HepG2 (cell line): Measurements from ENCODE around the gene SLBP. TPM values are rescaled to one million over a fixed set of nuclear protein-coding genes. Genes with fewer than 3 reads are reported as not detected.

Experiments used
- BRD4 ChIP-seq: sonication (generic); formaldehyde crosslinking; IDR thresholded peaks from 2 replicates; pipeline ENCODE4 v1.4.0; 2020; ENCODE audit warnings: missing genetic modification reagents
- HDAC6 ChIP-seq: fragments of 200-600 bp; sonication (generic); IDR thresholded peaks from 2 replicates; pipeline ENCODE4 v1.7.0; 2017; ENCODE audit warnings: mild to moderate bottlenecking, antibody characterized with exemption, low read length, low read depth
- HOXA3 ChIP-seq: sonication (generic); formaldehyde crosslinking; IDR thresholded peaks from 2 replicates; pipeline ENCODE4 v1.5.0; 2020; ENCODE audit warnings: missing genetic modification reagents
- KDM6A ChIP-seq: IDR thresholded peaks from 2 replicates; pipeline ENCODE4 v1.6.1; 2016; ENCODE audit warnings: low read depth
- KLF12 ChIP-seq: sonication (generic); formaldehyde crosslinking; IDR thresholded peaks from 2 replicates; pipeline ENCODE4 v1.4.0; 2020; ENCODE audit warnings: missing genetic modification reagents, borderline replicate concordance
- LCORL ChIP-seq, 2 experiments: fragments of 450-650 bp in 1 of 2; sonication (generic) in 1 of 2; formaldehyde crosslinking in 1 of 2; IDR thresholded peaks; 2 replicates each; pipeline versions ENCODE4 v1.5.0 to v1.6.1; 2017 to 2020; ENCODE audit warnings: antibody characterized with exemption in 1 of 2, missing genetic modification reagents in 1 of 2
- MTF2 ChIP-seq: sonication (generic); formaldehyde crosslinking; IDR thresholded peaks from 2 replicates; pipeline ENCODE4 v1.5.0; 2020; ENCODE audit warnings: missing genetic modification reagents, borderline replicate concordance
- NR3C1 ChIP-seq: sonication (generic); formaldehyde crosslinking; IDR thresholded peaks from 2 replicates; pipeline ENCODE4 v1.4.0; 2020; ENCODE audit warnings: missing genetic modification reagents
- PHF20 ChIP-seq: sonication (generic); formaldehyde crosslinking; IDR thresholded peaks from 2 replicates; pipeline ENCODE4 v1.5.0; 2020; ENCODE audit warnings: mild to moderate bottlenecking, missing genetic modification reagents
- PHF8 ChIP-seq: sonication (generic); formaldehyde crosslinking; IDR thresholded peaks from 2 replicates; pipeline ENCODE4 v1.5.0; 2020; ENCODE audit warnings: missing genetic modification reagents
- RBFOX2 ChIP-seq: fragments of 200-400 bp; formaldehyde crosslinking; IDR thresholded peaks from 2 replicates; pipeline ENCODE4 v1.6.1; 2017; ENCODE audit warnings: low read depth, mild to moderate bottlenecking, low read length
- TBX2 ChIP-seq: sonication (generic); formaldehyde crosslinking; IDR thresholded peaks from 2 replicates; pipeline ENCODE4 v1.5.0; 2020; ENCODE audit warnings: missing genetic modification reagents, mild to moderate bottlenecking, borderline replicate concordance
- ZBTB7B ChIP-seq: sonication (generic); formaldehyde crosslinking; IDR thresholded peaks from 2 replicates; pipeline ENCODE4 v1.4.0; 2020; ENCODE audit warnings: missing genetic modification reagents
- ZNF143 ChIP-seq: sonication (generic); formaldehyde crosslinking; IDR thresholded peaks from 2 replicates; pipeline ENCODE4 v1.4.0; 2020; ENCODE audit warnings: missing genetic modification reagents
- ZNF260 ChIP-seq: sonication (generic); formaldehyde crosslinking; IDR thresholded peaks from 2 replicates; pipeline ENCODE4 v1.4.0; 2020; ENCODE audit warnings: missing genetic modification reagents, low read depth, mild to moderate bottlenecking, borderline replicate concordance
- ZNF296 ChIP-seq: sonication (generic); formaldehyde crosslinking; conservative IDR thresholded peaks from 2 replicates; pipeline ENCODE4 v1.5.0; 2020; ENCODE audit warnings: mild to moderate bottlenecking, missing genetic modification reagents
- ZNF30 ChIP-seq: sonication (generic); formaldehyde crosslinking; IDR thresholded peaks from 2 replicates; pipeline ENCODE4 v1.5.0; 2020; ENCODE audit warnings: mild to moderate bottlenecking, missing genetic modification reagents
- ZNF33B ChIP-seq: sonication (generic); formaldehyde crosslinking; IDR thresholded peaks from 2 replicates; pipeline ENCODE4 v1.5.1; 2020; ENCODE audit warnings: mild to moderate bottlenecking, missing genetic modification reagents
- ZNF780A ChIP-seq: sonication (generic); formaldehyde crosslinking; IDR thresholded peaks from 2 replicates; pipeline ENCODE4 v1.8.0; 2022; ENCODE audit warnings: mild to moderate bottlenecking, missing genetic modification reagents, moderate library complexity
- ZSCAN25 ChIP-seq: sonication (generic); formaldehyde crosslinking; IDR thresholded peaks from 2 replicates; pipeline ENCODE4 v1.8.0; 2022; ENCODE audit warnings: mild to moderate bottlenecking, missing genetic modification reagents
- polyA plus RNA-seq, 8 experiments: library from polyadenylated mRNA; depleted of rRNA in 3 of 8; stranded (reverse) in 7 of 8; unstranded in 1 of 8; fragments of >200 nt; fragmentation: Illumina TruSeq in 4 of 8; extraction: Trizol in 4 of 8; gene quantifications; 2 replicates each; pipeline versions ENCODE4 v1.2.1 to v1.2.3, GENCODE V29; 2011 to 2016; ENCODE audit warnings: low read depth in 4 of 8, missing spikeins in 1 of 8, mixed read lengths in 1 of 8; ENCODE audit not compliant: insufficient read depth in 1 of 8
- total RNA-seq, 5 experiments: library from RNA; depleted of rRNA; stranded (reverse); fragments of >200 nt; fragmentation: Illumina TruSeq; extraction: Trizol; gene quantifications; 2 replicates each; pipeline ENCODE4 v1.2.3, GENCODE V29; 2016; ENCODE audit warnings: low read depth in 1 of 5
- TF ChIP-seq, protein P1 (sequence below): sonication (generic); formaldehyde crosslinking; IDR thresholded peaks from 2 replicates; pipeline ENCODE4 v1.4.0; 2020; ENCODE audit warnings: low read depth, mild to moderate bottlenecking, missing genetic modification reagents
- TF ChIP-seq, protein P2 (sequence below): sonication (generic); formaldehyde crosslinking; IDR thresholded peaks from 2 replicates; pipeline ENCODE4 v1.4.0; 2020; ENCODE audit warnings: missing genetic modification reagents, mild to moderate bottlenecking, borderline replicate concordance
- TF ChIP-seq, protein P3 (sequence below): sonication (generic); formaldehyde crosslinking; IDR thresholded peaks from 2 replicates; pipeline ENCODE4 v1.8.1; 2023; ENCODE audit warnings: mild to moderate bottlenecking, inconsistent platforms, moderate library complexity, missing genetic modification reagents, borderline replicate concordance
- TF ChIP-seq, protein P4 (sequence below): IDR thresholded peaks from 2 replicates; pipeline ENCODE4 v1.6.1; 2016; ENCODE audit warnings: missing biosample characterization, missing genetic modification reagents, low read depth

The SLBP gene
- total and polyA plus RNA-seq, 2 of the 13 experiments (the other 11 are each of a cell fraction or from before 2014, with no cell fraction given): 43.9 to 104 TPM

DNA sequence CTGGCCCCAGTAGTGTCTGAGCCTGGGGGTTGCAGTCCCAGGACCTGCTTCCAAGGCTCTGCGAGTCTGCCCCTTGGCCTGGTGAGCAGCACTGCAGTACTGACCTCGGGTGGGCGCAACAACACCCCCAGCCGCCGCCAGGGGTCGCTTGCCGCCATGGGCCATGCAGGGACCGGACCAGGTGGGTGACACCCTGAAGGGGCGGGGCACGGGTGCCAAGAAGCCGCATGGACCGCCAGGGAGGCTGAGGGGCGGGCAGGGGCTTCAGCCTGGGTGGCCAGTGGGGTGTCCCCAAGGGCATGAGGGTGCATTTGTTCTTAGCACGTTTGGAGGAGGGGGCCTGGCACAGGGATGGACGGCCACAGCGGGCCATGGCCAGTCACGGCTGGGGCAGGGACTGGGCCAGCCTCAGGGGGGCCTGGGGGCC lies 34.2 kb upstream of the SLBP start (continued):
- TF ChIP-seq, protein P1, sequence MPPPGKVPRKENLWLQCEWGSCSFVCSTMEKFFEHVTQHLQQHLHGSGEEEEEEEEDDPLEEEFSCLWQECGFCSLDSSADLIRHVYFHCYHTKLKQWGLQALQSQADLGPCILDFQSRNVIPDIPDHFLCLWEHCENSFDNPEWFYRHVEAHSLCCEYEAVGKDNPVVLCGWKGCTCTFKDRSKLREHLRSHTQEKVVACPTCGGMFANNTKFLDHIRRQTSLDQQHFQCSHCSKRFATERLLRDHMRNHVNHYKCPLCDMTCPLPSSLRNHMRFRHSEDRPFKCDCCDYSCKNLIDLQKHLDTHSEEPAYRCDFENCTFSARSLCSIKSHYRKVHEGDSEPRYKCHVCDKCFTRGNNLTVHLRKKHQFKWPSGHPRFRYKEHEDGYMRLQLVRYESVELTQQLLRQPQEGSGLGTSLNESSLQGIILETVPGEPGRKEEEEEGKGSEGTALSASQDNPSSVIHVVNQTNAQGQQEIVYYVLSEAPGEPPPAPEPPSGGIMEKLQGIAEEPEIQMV (CRISPR knock-in tag): peak; percentile 100
- TF ChIP-seq PHF20 (no peak), PHF8 (no peak), HOXA3 (CRISPR knock-in tag) (peak; percentile 72), BRD4 (CRISPR knock-in tag) (peak; percentile 68; the same call in 1 of the 2 replicates), ZNF33B (no peak), ZNF30 (no peak), ZSCAN25 (CRISPR knock-in tag) (0 out of 2 replicates have a peak, but pooled peaks have one; percentile 41), ZNF296 (CRISPR knock-in tag) (0 out of 2 replicates have a peak, but pooled peaks have one; percentile 9), MTF2 (CRISPR knock-in tag) (no peak), ZNF260 (CRISPR knock-in tag) (no peak), KDM6A (no peak), NR3C1 (no peak), ZBTB7B (CRISPR knock-in tag) (peak; percentile 99), ZNF780A (no peak), LCORL (IDR thresholded peaks at IDR 0.05) (no peak), LCORL (CRISPR knock-in tag; IDR thresholded peaks at IDR 0.05) (peak; percentile 77), KLF12 (CRISPR knock-in tag) (no peak), ZNF143 (CRISPR knock-in tag) (0 out of 2 replicates have a peak, but pooled peaks have one; percentile 15), RBFOX2 (peak; percentile 36; the same call in 1 of the 2 replicates), TBX2 (CRISPR knock-in tag) (peak; percentile 58; the same call in 1 of the 2 replicates), HDAC6 (no peak)
- TF ChIP-seq, protein P2, sequence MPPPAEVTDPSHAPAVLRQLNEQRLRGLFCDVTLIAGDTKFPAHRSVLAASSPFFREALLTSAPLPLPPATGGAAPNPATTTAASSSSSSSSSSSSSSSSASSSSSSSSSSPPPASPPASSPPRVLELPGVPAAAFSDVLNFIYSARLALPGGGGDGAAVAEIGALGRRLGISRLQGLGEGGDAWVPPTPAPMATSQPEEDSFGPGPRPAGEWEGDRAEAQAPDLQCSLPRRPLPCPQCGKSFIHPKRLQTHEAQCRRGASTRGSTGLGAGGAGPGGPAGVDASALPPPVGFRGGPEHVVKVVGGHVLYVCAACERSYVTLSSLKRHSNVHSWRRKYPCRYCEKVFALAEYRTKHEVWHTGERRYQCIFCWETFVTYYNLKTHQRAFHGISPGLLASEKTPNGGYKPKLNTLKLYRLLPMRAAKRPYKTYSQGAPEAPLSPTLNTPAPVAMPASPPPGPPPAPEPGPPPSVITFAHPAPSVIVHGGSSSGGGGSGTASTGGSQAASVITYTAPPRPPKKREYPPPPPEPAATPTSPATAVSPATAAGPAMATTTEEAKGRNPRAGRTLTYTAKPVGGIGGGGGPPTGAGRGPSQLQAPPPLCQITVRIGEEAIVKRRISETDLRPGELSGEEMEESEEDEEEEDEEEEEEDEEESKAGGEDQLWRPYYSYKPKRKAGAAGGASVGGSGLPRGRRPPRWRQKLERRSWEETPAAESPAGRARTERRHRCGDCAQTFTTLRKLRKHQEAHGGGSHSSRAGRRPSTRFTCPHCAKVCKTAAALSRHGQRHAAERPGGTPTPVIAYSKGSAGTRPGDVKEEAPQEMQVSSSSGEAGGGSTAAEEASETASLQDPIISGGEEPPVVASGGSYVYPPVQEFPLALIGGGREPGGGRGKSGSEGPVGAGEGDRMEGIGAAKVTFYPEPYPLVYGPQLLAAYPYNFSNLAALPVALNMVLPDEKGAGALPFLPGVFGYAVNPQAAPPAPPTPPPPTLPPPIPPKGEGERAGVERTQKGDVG (CRISPR knock-in tag): no peak
- TF ChIP-seq, protein P3, sequence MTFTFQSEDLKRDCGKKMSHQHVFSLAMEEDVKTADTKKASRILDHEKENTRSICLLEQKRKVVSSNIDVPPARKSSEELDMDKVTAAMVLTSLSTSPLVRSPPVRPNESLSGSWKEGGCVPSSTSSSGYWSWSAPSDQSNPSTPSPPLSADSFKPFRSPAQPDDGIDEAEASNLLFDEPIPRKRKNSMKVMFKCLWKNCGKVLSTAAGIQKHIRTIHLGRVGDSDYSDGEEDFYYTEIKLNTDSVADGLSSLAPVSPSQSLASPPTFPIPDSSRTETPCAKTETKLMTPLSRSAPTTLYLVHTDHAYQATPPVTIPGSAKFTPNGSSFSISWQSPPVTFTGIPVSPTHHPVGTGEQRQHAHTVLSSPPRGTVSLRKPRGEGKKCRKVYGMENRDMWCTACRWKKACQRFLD (CRISPR knock-in tag): 0 out of 2 replicates have a peak, but pooled peaks have one; percentile 37
- TF ChIP-seq, protein P4, sequence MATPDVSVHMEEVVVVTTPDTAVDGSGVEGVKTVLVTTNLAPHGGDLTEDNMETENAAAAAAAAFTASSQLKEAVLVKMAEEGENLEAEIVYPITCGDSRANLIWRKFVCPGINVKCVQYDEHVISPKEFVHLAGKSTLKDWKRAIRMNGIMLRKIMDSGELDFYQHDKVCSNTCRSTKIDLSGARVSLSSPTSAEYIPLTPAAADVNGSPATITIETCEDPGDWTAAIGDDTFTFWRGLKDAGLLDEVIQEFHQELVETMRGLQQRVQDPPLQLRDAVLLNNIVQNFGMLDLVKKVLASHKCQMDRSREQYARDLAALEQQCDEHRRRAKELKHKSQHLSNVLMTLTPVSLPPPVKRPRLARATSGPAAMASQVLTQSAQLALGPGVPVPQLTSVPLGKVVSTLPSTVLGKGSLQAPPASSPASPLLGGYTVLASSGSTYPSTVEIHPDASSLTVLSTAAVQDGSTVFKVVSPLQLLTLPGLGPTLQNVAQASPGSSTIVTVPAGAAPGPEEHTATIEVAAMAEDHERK (CRISPR knock-in tag): no peak
